Measurements from ENCODE around the gene CASP7. TPM values are rescaled to one million over a fixed set of nuclear protein-coding genes. Genes with fewer than 3 reads are reported as not detected.

Gene CASP7
- total RNA-seq, 4 donors from 2014 or later, result 34.0 to 233 (median 101) TPM

DNA sequence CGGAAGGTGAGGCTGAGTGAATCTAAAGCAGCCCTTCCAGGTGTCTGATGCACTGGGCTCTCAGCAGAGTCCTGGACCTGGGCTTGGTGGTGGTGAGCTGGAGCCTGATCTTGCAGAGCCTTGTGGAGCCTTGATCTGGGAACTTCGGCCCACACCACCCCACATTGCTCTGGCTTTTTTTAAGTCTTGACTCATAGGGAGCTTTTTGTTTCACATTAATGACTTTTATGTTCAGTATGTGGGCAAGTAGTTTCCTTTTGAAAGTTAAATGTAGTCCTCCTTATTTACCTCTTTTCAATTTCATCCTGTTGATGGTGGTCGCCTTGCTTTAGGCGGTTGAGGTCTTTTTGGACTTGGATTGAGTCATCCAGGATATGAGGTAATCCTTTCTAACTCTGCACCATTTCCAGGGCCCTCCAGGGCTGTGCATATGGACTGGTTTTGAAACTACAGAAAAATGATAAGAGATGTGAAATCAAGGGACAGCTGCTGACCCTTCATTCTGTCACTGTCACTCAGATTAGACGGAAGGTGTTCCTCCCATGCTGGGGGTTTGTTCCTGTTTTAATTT is 12.9 kb upstream of the CASP7 start:
- Histone ChIP-seq H3K27ac (no peak overlapping the region), H3K27me3 (no peaks in the 10 kb centered on the region), H3K4me1 (no peaks in the 10 kb centered on the region), H3K4me3 (no peak overlapping the region), H3K36me3 (no peaks in the 10 kb centered on the region), H3K9me3 (peaks cover 0 to 2% of the 10 kb centered on the region in 2 donors)
- WGBS, 2 donors (ENCODE audit: low coverage in 1 of 2), result 45 to 69% methylated on average over 2 to 5 of the region's 5 CpGs
- intact Hi-C loops (cut with DNase I; ENCODE audit: low total_unique reads) (no loop called here), in situ Hi-C loops (cut with MboI; ENCODE audit: low pct_ligation_motif_present in 1 of 4, low pct_unique_long_range_greater_than_20kb in 1 of 4, low sequenced_read_pairs in 3 of 4) (no loop called here)
- DNase-seq, result no peak
- no peak for TF ChIP-seq POLR2A (IDR thresholded peaks at IDR 0.05)
- TF ChIP-seq EP300 (IDR thresholded peaks at IDR 0.05; ENCODE audit: low read depth), result no peak
- TF ChIP-seq, protein P1, sequence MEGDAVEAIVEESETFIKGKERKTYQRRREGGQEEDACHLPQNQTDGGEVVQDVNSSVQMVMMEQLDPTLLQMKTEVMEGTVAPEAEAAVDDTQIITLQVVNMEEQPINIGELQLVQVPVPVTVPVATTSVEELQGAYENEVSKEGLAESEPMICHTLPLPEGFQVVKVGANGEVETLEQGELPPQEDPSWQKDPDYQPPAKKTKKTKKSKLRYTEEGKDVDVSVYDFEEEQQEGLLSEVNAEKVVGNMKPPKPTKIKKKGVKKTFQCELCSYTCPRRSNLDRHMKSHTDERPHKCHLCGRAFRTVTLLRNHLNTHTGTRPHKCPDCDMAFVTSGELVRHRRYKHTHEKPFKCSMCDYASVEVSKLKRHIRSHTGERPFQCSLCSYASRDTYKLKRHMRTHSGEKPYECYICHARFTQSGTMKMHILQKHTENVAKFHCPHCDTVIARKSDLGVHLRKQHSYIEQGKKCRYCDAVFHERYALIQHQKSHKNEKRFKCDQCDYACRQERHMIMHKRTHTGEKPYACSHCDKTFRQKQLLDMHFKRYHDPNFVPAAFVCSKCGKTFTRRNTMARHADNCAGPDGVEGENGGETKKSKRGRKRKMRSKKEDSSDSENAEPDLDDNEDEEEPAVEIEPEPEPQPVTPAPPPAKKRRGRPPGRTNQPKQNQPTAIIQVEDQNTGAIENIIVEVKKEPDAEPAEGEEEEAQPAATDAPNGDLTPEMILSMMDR (IDR thresholded peaks at IDR 0.05), result no peak
- no peak for TF ChIP-seq POLR2AphosphoS5 (IDR thresholded peaks at IDR 0.05)

DNA sequence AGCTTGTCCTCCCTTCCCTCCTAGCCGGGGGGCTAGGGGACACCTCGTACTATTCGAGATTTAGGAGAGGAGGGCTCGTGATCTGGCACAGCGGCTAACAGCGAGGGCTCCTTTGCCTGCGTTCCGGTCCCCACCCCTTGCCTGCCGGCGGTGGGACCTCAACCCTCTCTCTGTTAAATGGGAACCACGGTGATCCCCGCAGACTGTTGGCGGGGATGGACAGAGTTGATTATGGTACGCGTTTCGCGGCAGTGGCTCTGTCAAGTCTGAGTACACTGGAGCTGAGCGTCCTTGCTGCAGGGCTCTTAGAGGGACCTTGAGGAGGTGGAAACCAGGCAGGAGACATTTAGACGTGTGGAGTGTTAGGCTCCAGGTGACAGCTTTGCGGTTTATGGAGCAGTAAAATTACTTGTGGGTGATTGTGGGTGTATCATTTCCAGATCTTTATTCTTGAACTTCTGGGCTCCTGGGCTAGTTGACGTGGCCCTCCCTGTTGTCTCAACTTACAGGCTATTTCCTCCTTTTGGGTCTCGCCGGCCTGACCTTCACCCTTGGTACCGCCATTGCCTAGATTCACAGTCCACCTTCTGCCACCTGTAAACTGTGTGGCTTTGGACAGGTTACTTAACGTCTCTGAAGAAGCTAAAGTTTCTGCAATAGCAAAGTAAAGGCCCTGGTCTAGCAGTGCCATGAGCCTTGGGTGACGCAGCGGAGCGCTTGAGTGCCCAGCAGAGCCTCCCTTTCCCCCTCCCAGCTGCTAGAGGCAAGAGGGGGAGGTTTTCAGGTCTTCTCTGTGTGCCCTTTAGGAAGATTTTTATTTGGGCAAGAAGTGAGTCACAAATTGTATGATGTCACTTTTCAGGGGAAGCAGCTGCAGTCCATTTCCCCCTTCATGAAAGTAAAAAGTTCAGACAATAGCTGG is 739 bp downstream of the CASP7 start:
- WGBS, 2 donors (ENCODE audit: low coverage in 1 of 2), result 0 to 5% methylated on average over 2 to 19 of the region's 28 CpGs
- peaks cover 3 to 23% (median 15%) of the 10 kb centered on the region in 4 donors for H3K4me1 ChIP-seq
- in situ Hi-C loops (cut with MboI; ENCODE audit: low pct_ligation_motif_present in 1 of 4, low pct_unique_long_range_greater_than_20kb in 1 of 4, low sequenced_read_pairs in 3 of 4) (no loop called here), intact Hi-C loops (cut with DNase I; ENCODE audit: low total_unique reads) (no loop called here)
- no peaks in the 10 kb centered on the region for H3K27me3 ChIP-seq
- peak in 2 of 3 donors; percentile 78 to 87 for TF ChIP-seq POLR2AphosphoS5 (IDR thresholded peaks at IDR 0.05)
- TF ChIP-seq EP300 (IDR thresholded peaks at IDR 0.05; ENCODE audit: low read depth), result no peak
- TF ChIP-seq POLR2A (IDR thresholded peaks at IDR 0.05), result peak; percentile 71
- TF ChIP-seq, protein P1 (IDR thresholded peaks at IDR 0.05), result no peak
- H3K27ac ChIP-seq, result peak overlapping the region; percentile 96 to 100 (median 98)
- DNase-seq, result peak; percentile 67
- peak overlapping the region; percentile 77 to 95 (median 92) for H3K4me3 ChIP-seq
- H3K36me3 ChIP-seq, result no peaks in the 10 kb centered on the region
- H3K9me3 ChIP-seq, result peaks cover 0 to 7% of the 10 kb centered on the region in 2 donors

DNA sequence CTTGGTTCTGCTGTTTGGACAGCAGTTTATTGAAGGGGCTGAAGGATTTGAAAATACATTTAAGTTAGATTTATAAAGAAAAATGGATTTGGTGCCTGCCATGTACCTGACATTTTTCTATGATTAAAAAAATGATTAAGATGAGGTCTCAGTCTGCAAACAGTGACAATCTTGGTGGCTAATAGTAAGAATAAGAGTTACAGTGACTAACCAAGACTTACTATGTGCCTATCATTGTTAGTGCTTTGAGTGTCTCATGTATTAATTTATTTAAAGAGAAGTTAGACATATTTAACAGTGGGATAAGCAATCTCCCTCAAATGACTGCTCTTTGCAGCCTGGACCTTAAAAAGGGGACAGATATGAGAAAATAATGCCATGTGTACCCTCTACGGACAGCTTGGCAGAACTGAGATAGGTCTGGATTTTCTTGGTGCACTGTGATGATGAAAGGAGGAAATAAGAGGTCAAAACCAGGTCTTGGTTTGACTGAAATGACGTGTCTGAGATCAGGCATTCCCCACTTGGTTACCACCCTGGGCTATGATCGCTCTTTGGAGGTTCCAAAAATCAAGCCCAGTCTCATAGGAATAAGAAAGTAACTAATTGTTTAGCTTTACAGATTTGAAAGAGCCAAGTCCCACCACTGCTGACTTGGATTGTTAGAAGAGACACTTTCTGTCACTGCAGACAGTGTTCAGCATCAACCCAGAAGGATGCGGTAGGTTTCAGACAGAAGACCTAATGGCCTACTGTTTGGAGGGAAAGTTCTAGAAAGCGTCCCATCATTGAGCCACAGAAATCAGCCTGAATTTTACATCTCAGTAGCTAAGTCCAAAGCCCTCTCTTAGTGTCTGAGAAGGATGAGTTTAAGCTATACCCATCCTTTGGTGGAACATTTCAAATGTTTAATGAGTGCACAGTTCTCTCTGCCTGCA is 2.1 kb downstream of the CASP7 start:
- H3K4me1 ChIP-seq, result peaks cover 3 to 32% (median 19%) of the 10 kb centered on the region in 4 donors
- DNase-seq, result no peak
- intact Hi-C loops (cut with DNase I; ENCODE audit: low total_unique reads) (no loop called here), in situ Hi-C loops (cut with MboI; ENCODE audit: low pct_ligation_motif_present in 1 of 4, low pct_unique_long_range_greater_than_20kb in 1 of 4, low sequenced_read_pairs in 3 of 4) (no loop called here)
- 57 to 65% methylated on average over 2 to 5 of the region's 5 CpGs for WGBS, 2 donors (ENCODE audit: low coverage in 1 of 2)
- H3K27ac ChIP-seq, result peak overlapping the region; percentile 96 to 100 (median 98)
- no peaks in the 10 kb centered on the region for H3K36me3 ChIP-seq
- H3K27me3 ChIP-seq, result no peaks in the 10 kb centered on the region
- H3K4me3 ChIP-seq, result no peak overlapping the region
- peaks cover 0 to 11% of the 10 kb centered on the region in 2 donors for H3K9me3 ChIP-seq
- TF ChIP-seq, protein P1 (IDR thresholded peaks at IDR 0.05), result no peak
- TF ChIP-seq POLR2AphosphoS5 (IDR thresholded peaks at IDR 0.05) (no peak), POLR2A (IDR thresholded peaks at IDR 0.05) (no peak), EP300 (IDR thresholded peaks at IDR 0.05; ENCODE audit: low read depth) (no peak)
